IMR-90 (cell line): Measurements from ENCODE around the gene ADGRL3. TPM values are rescaled to one million over a fixed set of nuclear protein-coding genes. Genes with fewer than 3 reads are reported as not detected.

Experiments used
- ATAC-seq: fragments of 200-7000 bp; cut with Tn5 transposase; 2 replicates; pipeline ENCODE4 v1.9.1; 2020; ENCODE audit warnings: low read depth, mild to moderate bottlenecking, moderate library complexity
- BruUV-seq: library from RNA; stranded (reverse); fragments of 400-500 nt; replicated peaks from 2 replicates; lab custom pipeline; 2021; lab: Mats Ljungman, UMichigan
- CTCF ChIA-PET: fragments of 300-600 bp; formaldehyde crosslinking; extraction: SDS; loops from one replicate; lab custom pipeline; 2021; ENCODE audit warnings: antibody characterized with exemption; lab: Yijun Ruan, JAX
- POLR2A ChIA-PET: fragments of 300-600 bp; sonication (Branson Sonifier 250); formaldehyde crosslinking; loops from one replicate; lab custom pipeline; 2022; ENCODE audit warnings: antibody characterized with exemption; ENCODE audit not compliant: unreplicated experiment; lab: Charles Lee
- DNase-seq: peaks from one replicate; pipeline ENCODE4 v3.0.0; 2013
- H2AFZ ChIP-seq: replicated peaks from 2 replicates; pipeline ENCODE3; 2013; ENCODE audit warnings: low read length, mild to moderate bottlenecking; ENCODE audit not compliant: poor library complexity
- H2AK5ac ChIP-seq: 2 replicates; pipeline ENCODE4 v1.6.1; 2013; ENCODE audit warnings: low read depth, low read length, inconsistent platforms
- H2AK9ac ChIP-seq: replicated peaks from 2 replicates; pipeline ENCODE3; 2013; ENCODE audit warnings: mild to moderate bottlenecking, low read depth, low read length, moderate library complexity; ENCODE audit not compliant: poor library complexity
- H2BK120ac ChIP-seq: 2 replicates; pipeline ENCODE4 v1.6.1; 2013; ENCODE audit warnings: low read depth, low read length, inconsistent platforms
- H2BK15ac ChIP-seq: 3 replicates; pipeline ENCODE4 v1.6.1; 2013; ENCODE audit warnings: low read depth, low read length, inconsistent platforms
- H2BK20ac ChIP-seq: 2 replicates; pipeline ENCODE4 v1.6.1; 2013; ENCODE audit warnings: low read depth, mild to moderate bottlenecking, inconsistent platforms, low read length, moderate library complexity
- H2BK5ac ChIP-seq: 2 replicates; pipeline ENCODE4 v1.6.1; 2013; ENCODE audit warnings: mild to moderate bottlenecking, low read depth, low read length, inconsistent platforms; ENCODE audit not compliant: poor library complexity, severe bottlenecking
- H3K14ac ChIP-seq: replicated peaks from 2 replicates; pipeline ENCODE4 v1.6.1; 2013; ENCODE audit warnings: low read depth, low read length, inconsistent platforms
- H3K18ac ChIP-seq: 2 replicates; pipeline ENCODE4 v1.6.1; 2013; ENCODE audit warnings: low read depth, low read length, control low read depth
- H3K23ac ChIP-seq: 2 replicates; pipeline ENCODE4 v1.6.1; 2013; ENCODE audit warnings: low read depth, low read length, inconsistent platforms
- H3K27ac ChIP-seq: 2 replicates; pipeline ENCODE4 v1.5.1; 2013; ENCODE audit warnings: mild to moderate bottlenecking, control low read depth, low read length; ENCODE audit not compliant: insufficient read depth
- H3K27me3 ChIP-seq: 2 replicates; pipeline ENCODE4 v1.6.1; 2013; ENCODE audit warnings: low read length; ENCODE audit not compliant: control insufficient read depth, insufficient read depth
- H3K36me3 ChIP-seq: 2 replicates; pipeline ENCODE4 v1.6.1; 2013; ENCODE audit warnings: low read length, mixed read lengths; ENCODE audit not compliant: control insufficient read depth, insufficient read depth
- H3K4ac ChIP-seq: 2 replicates; pipeline ENCODE4 v1.6.1; 2013; ENCODE audit warnings: low read depth, low read length, inconsistent platforms
- H3K4me1 ChIP-seq: 2 replicates; pipeline ENCODE4 v1.6.1; 2013; ENCODE audit warnings: low read length, mixed read lengths; ENCODE audit not compliant: control insufficient read depth, insufficient read depth
- H3K4me2 ChIP-seq: 2 replicates; pipeline ENCODE4 v1.6.1; 2013; ENCODE audit warnings: low read depth, mild to moderate bottlenecking, control low read depth, low read length, moderate library complexity
- H3K4me3 ChIP-seq: 2 replicates; pipeline ENCODE4 v1.5.1; 2013; ENCODE audit warnings: low read depth, mild to moderate bottlenecking, control low read depth, low read length, moderate library complexity; ENCODE audit not compliant: insufficient read depth
- H3K56ac ChIP-seq: 2 replicates; pipeline ENCODE4 v1.6.1; 2013; ENCODE audit warnings: low read length, inconsistent platforms; ENCODE audit not compliant: insufficient read depth; ENCODE audit errors: extremely low read depth
- H3K79me1 ChIP-seq, 2 experiments: 2 replicates each; pipeline ENCODE4 v1.6.1; 2013; ENCODE audit warnings: low read length in 2 of 2, inconsistent platforms in 1 of 2, low read depth in 1 of 2
- H3K9ac ChIP-seq: 2 replicates; pipeline ENCODE4 v1.6.1; 2013; ENCODE audit warnings: low read depth, low read length, control low read depth
- H3K9me1 ChIP-seq: 2 replicates; pipeline ENCODE4 v1.6.1; 2013; ENCODE audit warnings: low read length, inconsistent platforms; ENCODE audit not compliant: insufficient read depth
- H3K9me3 ChIP-seq: 2 replicates; pipeline ENCODE4 v1.6.1; 2013; ENCODE audit warnings: low read length; ENCODE audit not compliant: control insufficient read depth, insufficient read depth
- H4K20me1 ChIP-seq: 2 replicates; pipeline ENCODE4 v1.6.1; 2013; ENCODE audit warnings: low read length, inconsistent platforms; ENCODE audit not compliant: insufficient read depth
- H4K5ac ChIP-seq: 2 replicates; pipeline ENCODE4 v1.6.1; 2013; ENCODE audit warnings: mild to moderate bottlenecking, low read depth, low read length, control low read depth
- H4K8ac ChIP-seq, 2 experiments: 2 replicates each; pipeline ENCODE4 v1.6.1; 2013; ENCODE audit warnings: low read depth in 2 of 2, low read length in 2 of 2, control low read depth in 1 of 2, inconsistent platforms in 1 of 2
- H4K91ac ChIP-seq: 2 replicates; pipeline ENCODE4 v1.6.1; 2013; ENCODE audit warnings: low read depth, low read length, inconsistent platforms; ENCODE audit not compliant: insufficient read depth
- MAFK ChIP-seq: IDR thresholded peaks from 2 replicates; pipeline ENCODE4 v1.6.1; 2012; ENCODE audit warnings: low read depth, low read length, improper control_type of control experiment
- WGBS, 2 experiments: methylation state at CpG; one replicate each; pipeline versions ENCODE4 v1.1.5 to v1.1.7; 2013; ENCODE audit warnings: missing lambda C conversion rate in 2 of 2; ENCODE audit not compliant: insufficient read length in 1 of 2; ENCODE audit errors: extremely low coverage in 2 of 2; 5-methylcytosine and 5-hydroxymethylcytosine counted together
- dilution Hi-C: fragments of 300-500 bp; cut with HindIII; formaldehyde crosslinking; loops from one replicate; pipeline ENCODE4 v1.14.3; 2018; ENCODE audit warnings: low sequenced_read_pairs; ENCODE audit not compliant: unreplicated experiment
- in situ Hi-C: fragments of 300-500 bp; cut with MboI; formaldehyde crosslinking; loops from 3 replicates; pipeline ENCODE4 v1.14.3; 2019; ENCODE audit warnings: low sequenced_read_pairs, inconsistent platforms, mixed read lengths
- intact Hi-C: fragments of 100-400 bp; cut with micrococcal nuclease; formaldehyde crosslinking; loops from 2 replicates; pipeline ENCODE4 v1.10.0; 2022
- polyA plus RNA-seq, 3 experiments: library from polyadenylated mRNA; depleted of rRNA; stranded (reverse); fragments of >200 nt; gene quantifications; 2 replicates each; pipeline ENCODE4 v1.2.3, GENCODE V29; 2012; ENCODE audit warnings: low replicate concordance in 1 of 3
- total RNA-seq: library from RNA; depleted of rRNA; stranded (reverse); fragments of >200 nt; gene quantifications from 2 replicates; pipeline ENCODE4 v1.2.3, GENCODE V29; 2012

ADGRL3 gene
- total and polyA plus RNA-seq, 2 of the 4 experiments (the other 2 are of a cell fraction), result 0.46 to 2.5 TPM

DNA sequence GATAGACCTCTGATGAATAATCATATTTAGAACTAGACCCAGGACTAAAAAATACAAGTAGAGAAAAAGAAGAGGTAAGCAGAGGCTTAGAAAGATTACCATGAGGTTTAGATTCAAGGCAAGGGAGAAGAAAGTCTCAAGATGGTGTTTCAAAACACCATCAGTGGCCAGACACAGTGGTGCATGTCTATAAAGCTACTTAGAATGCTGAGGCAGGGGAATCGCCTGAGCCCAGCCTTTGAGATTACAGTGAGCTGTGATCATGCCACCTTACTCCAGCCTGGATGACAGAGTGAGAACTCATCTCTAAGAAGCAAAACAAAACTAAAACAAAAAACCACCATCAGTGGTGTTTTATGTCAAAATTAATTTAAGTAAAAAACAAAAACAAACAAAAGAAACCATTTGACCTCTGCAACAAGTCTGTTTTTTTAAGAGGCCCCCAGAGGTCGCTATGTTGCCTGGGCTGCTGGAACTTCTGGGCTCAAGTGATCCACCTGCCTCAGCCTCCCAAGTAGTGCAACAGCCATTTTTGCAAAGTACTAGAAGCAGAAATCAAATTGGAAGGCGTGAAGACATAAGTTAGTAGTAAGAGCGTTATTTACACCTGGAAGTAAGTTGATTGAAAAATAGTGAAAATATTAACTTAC is 784.3 kb downstream of the ADGRL3 start:
- Histone ChIP-seq H3K9me3 (no peaks in the 10 kb centered on the region), H3K4ac (no peak overlapping the region), H2AK9ac (no peak overlapping the region), H3K27me3 (no peaks in the 10 kb centered on the region), H3K9me1 (no peaks in the 10 kb centered on the region), H2BK15ac (no peak overlapping the region), H3K4me1 (no peaks in the 10 kb centered on the region), H2BK20ac (no peak overlapping the region), H3K4me2 (no peak overlapping the region), H2BK120ac (no peak overlapping the region), H3K56ac (no peak overlapping the region), H3K4me3 (no peak overlapping the region), H4K5ac (no peak overlapping the region), H4K20me1 (no peaks in the 10 kb centered on the region), H3K23ac (no peak overlapping the region), H3K18ac (no peak overlapping the region), H3K27ac (no peak overlapping the region), H3K9ac (no peak overlapping the region), H4K8ac (no peak overlapping the region), H4K91ac (no peak overlapping the region), H3K79me1 (no peaks in the 10 kb centered on the region), H3K36me3 (no peaks in the 10 kb centered on the region), H2AFZ (no peak overlapping the region), H2AK5ac (no peak overlapping the region), H3K14ac (no peak overlapping the region), H2BK5ac (no peak overlapping the region)
- dilution Hi-C loops (no loop called here), in situ Hi-C loops (no loop called here), intact Hi-C loops (no loop called here)
- ChIA-PET POLR2A (interaction anchor here (0.6 kb wide), 1 partner anchor 8 kb away, joined by 4 read pairs; no protein-coding TSS in a partner anchor), CTCF (interaction anchor here (0.6 kb wide), 1 partner anchor 31 kb away, joined by 3 read pairs; no protein-coding TSS in a partner anchor)
- no TSS peak for BruUV-seq
- DNase-seq (no peak), ATAC-seq (no peak)
- 67 to 100% methylated on average over 1 of the region's 4 CpGs for WGBS, 2 experiments
- TF ChIP-seq MAFK, result no peak
